Measurements from ENCODE around the gene HDLBP.

- no peak for TF ChIP-seq CTCF (IDR thresholded peaks at IDR 0.05; ENCODE audit: poor library complexity)
- no peak for TF ChIP-seq EZH2 (IDR thresholded peaks at IDR 0.05; ENCODE audit: borderline replicate concordance)
- no peak for TF ChIP-seq EZH2phosphoT487 (IDR thresholded peaks at IDR 0.05; ENCODE audit: low read depth, severe bottlenecking, unreplicated experiment)
Measured at GRCh38 chr2:241307055-241307454, 8.4 kb downstream of the HDLBP start.
